Kidney (tissue), 14 donors: ENCODE measurements around the gene TTYH2. TPM values are rescaled to one million over a fixed set of nuclear protein-coding genes. Genes with fewer than 3 reads are reported as not detected.

Source experiments
- DNase-seq, 5 donors: peaks; one replicate each; pipeline ENCODE4 v3.0.0-alpha.2; 2013 to 2020
- FAIRE-seq: peaks from 2 replicates; lab custom pipeline; 2012; peaks lifted over from hg19 to GRCh38; lab: Jason Lieb, UNC
- H3K27ac ChIP-seq, 2 donors: one replicate each; pipeline ENCODE4 v1.7.0; 2013; ENCODE audit warnings: low read depth in 2 of 2, low read length in 2 of 2, inconsistent platforms in 1 of 2
- H3K27me3 ChIP-seq: one replicate; pipeline ENCODE4 v1.7.1; 2013; ENCODE audit warnings: low read length, inconsistent platforms; ENCODE audit not compliant: control insufficient read depth, insufficient read depth
- H3K36me3 ChIP-seq, 3 donors: one replicate each; pipeline versions ENCODE4 v1.7.0 to v1.7.1; 2013; ENCODE audit warnings: low read length in 3 of 3, control low read depth in 1 of 3, inconsistent platforms in 1 of 3; ENCODE audit not compliant: insufficient read depth in 3 of 3, control insufficient read depth in 2 of 3
- H3K4me1 ChIP-seq, 3 donors: one replicate each; pipeline versions ENCODE4 v1.7.0 to v1.7.1; 2013; ENCODE audit warnings: low read length in 3 of 3, inconsistent platforms in 1 of 3, low read depth in 1 of 3; ENCODE audit not compliant: control insufficient read depth in 2 of 3, insufficient read depth in 2 of 3
- H3K4me3 ChIP-seq, 3 donors: one replicate each; pipeline versions ENCODE4 v1.7.0 to v1.8.1; 2013; ENCODE audit warnings: low read length in 3 of 3, control low read depth in 1 of 3, inconsistent platforms in 1 of 3
- H3K9ac ChIP-seq, 3 donors: one replicate each; pipeline versions ENCODE4 v1.7.0 to v1.7.1; 2013; ENCODE audit warnings: low read length in 3 of 3, control low read depth in 1 of 3, inconsistent platforms in 1 of 3
- H3K9me3 ChIP-seq, 3 donors: one replicate each; pipeline versions ENCODE4 v1.7.0 to v1.7.1; 2013; ENCODE audit warnings: low read length in 3 of 3, control low read depth in 1 of 3, inconsistent platforms in 1 of 3; ENCODE audit not compliant: control insufficient read depth in 2 of 3, insufficient read depth in 1 of 3
- intact Hi-C: fragments of 100-400 bp; cut with DNase I; formaldehyde crosslinking; loops from one replicate; pipeline ENCODE4 v1.11.1; 2022
- polyA plus RNA-seq: library from polyadenylated mRNA; stranded (reverse); fragments of 350-450 nt; fragmentation: Illumina TruSeq; extraction: RNeasy Lipid Tissue Mini Kit (QIAGEN cat#74804); gene quantifications from one replicate; pipeline ENCODE4 v1.2.3, GENCODE V29; 2014; ENCODE audit warnings: low read depth, low replicate concordance; ENCODE audit not compliant: insufficient read depth
- total RNA-seq: library from RNA; stranded (reverse); fragmentation: NEBNext Ultra II Directional; extraction: Animal tissue kit (Norgen Biotek cat#: 25700); gene quantifications from one replicate; pipeline ENCODE4 v1.2.1, GENCODE V29; 2021
- TF ChIP-seq, protein P1 (sequence below): IDR thresholded peaks from 3 replicates; pipeline ENCODE4 v1.5.1; 2012; ENCODE audit warnings: mild to moderate bottlenecking, moderate library complexity, borderline replicate concordance; ENCODE audit not compliant: insufficient read depth; ENCODE audit errors: extremely low read depth
- donor health status: control.
- donor health status: control.
- donor health status: control.
- donor health status: control.
- donor health status: control.
- donor health status: DM: yes; HTN: yes; CAD: no.
- donor health status: Normal renal cell carcinoma (clear cell type).

Gene TTYH2
- total and polyA plus RNA-seq, 2 donors from 2014 or later = 2.4 to 7.1 TPM

- peak in 1 of 5 donors; percentile 19 for DNase-seq
- no peaks in the 10 kb centered on the region for H3K36me3 ChIP-seq
- no peak for FAIRE-seq
- intact Hi-C loops = no loop called here
- no peaks in the 10 kb centered on the region for H3K9me3 ChIP-seq
- no peak overlapping the region for H3K4me3 ChIP-seq
- TF ChIP-seq, protein P1, sequence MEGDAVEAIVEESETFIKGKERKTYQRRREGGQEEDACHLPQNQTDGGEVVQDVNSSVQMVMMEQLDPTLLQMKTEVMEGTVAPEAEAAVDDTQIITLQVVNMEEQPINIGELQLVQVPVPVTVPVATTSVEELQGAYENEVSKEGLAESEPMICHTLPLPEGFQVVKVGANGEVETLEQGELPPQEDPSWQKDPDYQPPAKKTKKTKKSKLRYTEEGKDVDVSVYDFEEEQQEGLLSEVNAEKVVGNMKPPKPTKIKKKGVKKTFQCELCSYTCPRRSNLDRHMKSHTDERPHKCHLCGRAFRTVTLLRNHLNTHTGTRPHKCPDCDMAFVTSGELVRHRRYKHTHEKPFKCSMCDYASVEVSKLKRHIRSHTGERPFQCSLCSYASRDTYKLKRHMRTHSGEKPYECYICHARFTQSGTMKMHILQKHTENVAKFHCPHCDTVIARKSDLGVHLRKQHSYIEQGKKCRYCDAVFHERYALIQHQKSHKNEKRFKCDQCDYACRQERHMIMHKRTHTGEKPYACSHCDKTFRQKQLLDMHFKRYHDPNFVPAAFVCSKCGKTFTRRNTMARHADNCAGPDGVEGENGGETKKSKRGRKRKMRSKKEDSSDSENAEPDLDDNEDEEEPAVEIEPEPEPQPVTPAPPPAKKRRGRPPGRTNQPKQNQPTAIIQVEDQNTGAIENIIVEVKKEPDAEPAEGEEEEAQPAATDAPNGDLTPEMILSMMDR = no peak
- H3K9ac ChIP-seq = no peak overlapping the region
- no peaks in the 10 kb centered on the region for H3K4me1 ChIP-seq
- H3K27ac ChIP-seq = no peak overlapping the region
- no peaks in the 10 kb centered on the region for H3K27me3 ChIP-seq
Measured at GRCh38 chr17:74292495-74292894, 79.1 kb downstream of the TTYH2 start.

- FAIRE-seq (no peak), DNase-seq (no peak)
- no peaks in the 10 kb centered on the region for H3K9me3 ChIP-seq
- TF ChIP-seq, protein P1 = no peak
- no peak overlapping the region for H3K4me3 ChIP-seq
- H3K9ac ChIP-seq = no peak overlapping the region
- no peaks in the 10 kb centered on the region for H3K4me1 ChIP-seq
- no peaks in the 10 kb centered on the region for H3K27me3 ChIP-seq
- no peaks in the 10 kb centered on the region for H3K36me3 ChIP-seq
- intact Hi-C loops = no loop called here
- no peak overlapping the region for H3K27ac ChIP-seq
Measured at GRCh38 chr17:74295625-74296547, 82.5 kb downstream of the TTYH2 start.

GRCh38 chr17:74296548-74296936 is 83.2 kb downstream of the TTYH2 start:
- FAIRE-seq (no peak), DNase-seq (peak in 3 of 5 donors; percentile 72 to 89 (median 81))
- Histone ChIP-seq H3K9me3 (no peaks in the 10 kb centered on the region), H3K4me3 (no peak overlapping the region), H3K27ac (no peak overlapping the region), H3K4me1 (no peaks in the 10 kb centered on the region), H3K9ac (no peak overlapping the region), H3K27me3 (no peaks in the 10 kb centered on the region), H3K36me3 (no peaks in the 10 kb centered on the region)
- intact Hi-C loops = no loop called here
- TF ChIP-seq, protein P1 = peak; percentile 36
